Measurements from ENCODE around the gene GCSAM. TPM values are rescaled to one million over a fixed set of nuclear protein-coding genes. Genes with fewer than 3 reads are reported as not detected.

The GCSAM gene
- total and polyA plus RNA-seq, 2 donors (not counting 1 experiment from before 2014, with no cell fraction given) = 14.9 to 24.6 TPM

GRCh38 chr3:112132088-112132487 lies 960 bp downstream of the GCSAM start:
- H3K4me2 ChIP-seq (replicated peaks; ENCODE audit: low read depth, low read length, poor library complexity, severe bottlenecking) = peak overlapping the region; percentile 78
- ATAC-seq (ENCODE audit: low read depth) = no peak
- peak overlapping the region; percentile 32 to 81 (median 59) for H3K4me3 ChIP-seq (ENCODE audit: control extremely low read depth in 1 of 5, extremely low read depth in 1 of 5, insufficient read depth in 1 of 5, low read depth in 2 of 5, low read length in 4 of 5)
- H4K20me1 ChIP-seq (ENCODE audit: control insufficient read depth, insufficient read depth, low read length, poor library complexity, severe bottlenecking) = no peaks in the 10 kb centered on the region
- H3K27me3 Mint-ChIP-seq = no peaks in the 10 kb centered on the region
- intact Hi-C loops (cut with micrococcal nuclease) = loop anchor here (5.0 kb wide), 2 partner anchors 340 to 860 kb away; partner anchors contain the start of gene GTPBP8
- H3K9me3 Mint-ChIP-seq (ENCODE audit: insufficient read depth) = no peaks in the 10 kb centered on the region
- H2AFZ ChIP-seq (ENCODE audit: insufficient read depth, low read depth, low read length, poor library complexity, severe bottlenecking) = no peak overlapping the region
- H3K27me3 ChIP-seq (replicated peaks in 1 of 4; ENCODE audit: control extremely low read depth in 1 of 4, control insufficient read depth in 3 of 4, insufficient read depth in 4 of 4, low read length in 3 of 4) = no peaks in the 10 kb centered on the region
- ChIA-PET CTCF (interaction anchor here (1.0 to 2.5 kb wide), 4 partner anchors 17 to 172 kb away, joined by 3 to 15 read pairs (median 7); partner anchors contain the start of gene SLC9C1), POLR2A (no interaction called here)
- no peaks in the 10 kb centered on the region for H3K36me3 ChIP-seq (replicated peaks in 1 of 2; ENCODE audit: control extremely low read depth in 1 of 2, control insufficient read depth in 1 of 2, extremely low read depth in 1 of 2, insufficient read depth in 2 of 2, low read length in 1 of 2)
- H3K4me3 Mint-ChIP-seq = peak overlapping the region; percentile 92
- H3K4me1 ChIP-seq (ENCODE audit: control insufficient read depth in 2 of 2, insufficient read depth in 2 of 2, low read length in 2 of 2) = peaks cover 80 to 87% of the 10 kb centered on the region in 2 donors
- H3K79me2 ChIP-seq (ENCODE audit: control insufficient read depth, insufficient read depth, low read length) = peaks cover 15% of the 10 kb centered on the region
- TF ChIP-seq EZH2 (IDR thresholded peaks at IDR 0.05; ENCODE audit: borderline replicate concordance, insufficient read depth, low read depth, low read length, poor library complexity, severe bottlenecking) = no peak
- no peak for TF ChIP-seq CTCF (IDR thresholded peaks at IDR 0.05)
- peaks cover 90% of the 10 kb centered on the region for H3K4me1 Mint-ChIP-seq
- WGBS (ENCODE audit: insufficient coverage) = no CpG with 5 or more reads among the region's 3 CpGs
- peak overlapping the region; percentile 87 for H3K27ac Mint-ChIP-seq
- DNase-seq = no peak
- H3K9ac ChIP-seq (ENCODE audit: low read length) = peak overlapping the region; percentile 69
- H3K9me3 ChIP-seq (ENCODE audit: control extremely low read depth in 1 of 3, control insufficient read depth in 2 of 3, insufficient read depth in 1 of 3, low read length in 2 of 3) = no peaks in the 10 kb centered on the region
- H3K27ac ChIP-seq (ENCODE audit: low read length in 2 of 2) = peak overlapping the region; percentile 66 to 90

GRCh38 chr3:112131111-112131510 lies 1.9 kb downstream of the GCSAM start:
- peaks cover 80 to 89% of the 10 kb centered on the region in 2 donors for H3K4me1 ChIP-seq (ENCODE audit: control insufficient read depth in 2 of 2, insufficient read depth in 2 of 2, low read length in 2 of 2)
- no CpG with 5 or more reads among the region's 3 CpGs for WGBS (ENCODE audit: insufficient coverage)
- POLR2A ChIA-PET = no interaction called here
- H3K9me3 Mint-ChIP-seq (ENCODE audit: insufficient read depth) = no peaks in the 10 kb centered on the region
- no peaks in the 10 kb centered on the region for H3K27me3 ChIP-seq (replicated peaks in 1 of 4; ENCODE audit: control extremely low read depth in 1 of 4, control insufficient read depth in 3 of 4, insufficient read depth in 4 of 4, low read length in 3 of 4)
- no peaks in the 10 kb centered on the region for H3K27me3 Mint-ChIP-seq
- no peak overlapping the region for H3K4me3 ChIP-seq (ENCODE audit: control extremely low read depth in 1 of 5, extremely low read depth in 1 of 5, insufficient read depth in 1 of 5, low read depth in 2 of 5, low read length in 4 of 5)
- H3K4me2 ChIP-seq (replicated peaks; ENCODE audit: low read depth, low read length, poor library complexity, severe bottlenecking) = peak overlapping the region; percentile 62
- H3K27ac ChIP-seq (ENCODE audit: low read length in 2 of 2) = peak overlapping the region; percentile 93 to 98
- H3K36me3 ChIP-seq (replicated peaks in 1 of 2; ENCODE audit: control extremely low read depth in 1 of 2, control insufficient read depth in 1 of 2, extremely low read depth in 1 of 2, insufficient read depth in 2 of 2, low read length in 1 of 2) = no peaks in the 10 kb centered on the region
- intact Hi-C loops (cut with micrococcal nuclease) = loop anchor here (5.0 kb wide), 2 partner anchors 341 to 861 kb away; partner anchors contain the start of gene GTPBP8
- no peaks in the 10 kb centered on the region for H4K20me1 ChIP-seq (ENCODE audit: control insufficient read depth, insufficient read depth, low read length, poor library complexity, severe bottlenecking)
- CTCF ChIA-PET = interaction anchor here (0.9 to 3.0 kb wide), 3 partner anchors 16 to 173 kb away, joined by 4 to 17 read pairs (median 4); no protein-coding TSS in a partner anchor
- H3K4me3 Mint-ChIP-seq = peak overlapping the region; percentile 66
- no peak overlapping the region for H2AFZ ChIP-seq (ENCODE audit: insufficient read depth, low read depth, low read length, poor library complexity, severe bottlenecking)
- H3K79me2 ChIP-seq (ENCODE audit: control insufficient read depth, insufficient read depth, low read length) = peaks cover 21% of the 10 kb centered on the region
- H3K9me3 ChIP-seq (ENCODE audit: control extremely low read depth in 1 of 3, control insufficient read depth in 2 of 3, insufficient read depth in 1 of 3, low read length in 2 of 3) = no peaks in the 10 kb centered on the region
- no peak for ATAC-seq (ENCODE audit: low read depth)
- H3K4me1 Mint-ChIP-seq = peaks cover 91% of the 10 kb centered on the region
- peak overlapping the region; percentile 84 for H3K27ac Mint-ChIP-seq
- TF ChIP-seq EZH2 (IDR thresholded peaks at IDR 0.05; ENCODE audit: borderline replicate concordance, insufficient read depth, low read depth, low read length, poor library complexity, severe bottlenecking) = no peak
- TF ChIP-seq CTCF (IDR thresholded peaks at IDR 0.05) = no peak
- no peak for DNase-seq
- no peak overlapping the region for H3K9ac ChIP-seq (ENCODE audit: low read length)

Measured in B cell (primary cell).